ENCODE data around the gene GDPD4.

- no peak for TF ChIP-seq CTCF (tag by site-specific recombination; IDR thresholded peaks at IDR 0.05)
- TF ChIP-seq ZNF24 (tag by site-specific recombination; IDR thresholded peaks at IDR 0.05) = no peak
- no peak for TF ChIP-seq TCF7L2 (IDR thresholded peaks at IDR 0.05; ENCODE audit: borderline replicate concordance, low read depth, low read length)
- TF ChIP-seq ZEB2 (tag by site-specific recombination; IDR thresholded peaks at IDR 0.05) = no peak
Measured at GRCh38 chr11:77233011-77233410, 68.5 kb downstream of the GDPD4 start.

All from HEK293 (cell line).